Measurements from ENCODE around the gene IDI1. TPM values are rescaled to one million over a fixed set of nuclear protein-coding genes. Genes with fewer than 3 reads are reported as not detected.

IDI1 gene
- total RNA-seq, 4 donors from 2014 or later, result 10.8 to 64.2 (median 17.9) TPM

- no peak overlapping the region for H3K4me3 ChIP-seq
- TF ChIP-seq CTCF (IDR thresholded peaks at IDR 0.05) (no peak), POLR2A (IDR thresholded peaks at IDR 0.05) (no peak)
- no peaks in the 10 kb centered on the region for H3K36me3 ChIP-seq
- H3K27me3 ChIP-seq, result no peaks in the 10 kb centered on the region
- intact Hi-C loops (cut with DNase I; ENCODE audit: low total_unique reads), result no loop called here
- H3K4me1 ChIP-seq, result no peaks in the 10 kb centered on the region
- no peak overlapping the region for H3K27ac ChIP-seq
- H3K9me3 ChIP-seq, result no peaks in the 10 kb centered on the region
- DNase-seq, result no peak
Measured at GRCh38 chr10:1094112-1095057, 45.5 kb upstream of the IDI1 start.

- Histone ChIP-seq H3K36me3 (no peaks in the 10 kb centered on the region), H3K4me1 (no peaks in the 10 kb centered on the region), H3K9me3 (no peaks in the 10 kb centered on the region)
Measured at GRCh38 chr10:1093696-1094095, 44.8 kb upstream of the IDI1 start.

GRCh38 chr10:1090696-1091095, 41.8 kb upstream of the IDI1 start:
- no peaks in the 10 kb centered on the region for H3K27me3 ChIP-seq
- no peaks in the 10 kb centered on the region for H3K4me1 ChIP-seq
- no peak for DNase-seq
- no peaks in the 10 kb centered on the region for H3K36me3 ChIP-seq
- H3K4me3 ChIP-seq, result no peak overlapping the region
- no peak overlapping the region for H3K27ac ChIP-seq
- intact Hi-C loops (cut with DNase I; ENCODE audit: low total_unique reads), result no loop called here
- TF ChIP-seq POLR2A (IDR thresholded peaks at IDR 0.05) (no peak), CTCF (IDR thresholded peaks at IDR 0.05) (no peak)
- no peaks in the 10 kb centered on the region for H3K9me3 ChIP-seq

More at GRCh38 chr10:1093696-1094095, 44.8 kb upstream of the IDI1 start:
- no peak overlapping the region for H3K27ac ChIP-seq
- intact Hi-C loops (cut with DNase I; ENCODE audit: low total_unique reads), result no loop called here
- no peak overlapping the region for H3K4me3 ChIP-seq
- DNase-seq, result no peak
- H3K27me3 ChIP-seq, result no peaks in the 10 kb centered on the region
- TF ChIP-seq POLR2A (IDR thresholded peaks at IDR 0.05), result no peak

DNA sequence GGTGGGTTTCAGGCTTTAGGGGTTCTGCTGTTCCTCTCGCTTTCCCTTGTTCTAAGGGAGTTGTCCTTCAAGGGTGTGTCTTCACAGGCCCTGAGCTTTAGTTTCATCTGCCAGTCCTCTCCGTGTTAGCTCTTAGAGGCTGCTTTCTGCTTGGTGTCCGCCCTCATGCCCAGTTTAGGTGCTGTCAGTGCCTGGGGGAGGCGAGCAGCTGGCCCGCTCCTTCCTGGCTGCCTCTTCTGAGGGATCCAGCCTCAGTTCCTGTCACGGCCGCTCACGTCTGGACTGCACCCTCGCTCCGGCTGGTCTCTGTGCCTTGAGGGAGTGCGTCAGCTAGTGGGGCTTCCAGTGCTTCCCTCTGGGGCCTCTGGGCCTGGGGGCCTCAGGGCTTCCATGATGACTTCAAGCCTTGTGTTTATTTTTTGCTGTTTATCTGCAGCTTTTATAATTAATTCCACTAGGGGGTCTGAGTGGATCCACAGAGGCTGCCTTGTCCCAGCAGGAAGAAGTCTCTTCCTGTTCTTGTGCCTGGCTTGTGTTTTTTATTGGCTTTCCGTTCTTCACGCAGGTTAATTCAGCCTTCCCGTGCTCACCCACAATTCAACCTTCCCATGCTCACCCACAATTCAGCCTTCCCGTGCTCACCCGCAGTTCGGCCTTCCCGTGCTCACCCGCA, 40.2 kb upstream of the IDI1 start:
- Histone ChIP-seq H3K36me3 (no peaks in the 10 kb centered on the region), H3K27ac (no peak overlapping the region), H3K4me3 (no peak overlapping the region), H3K27me3 (no peaks in the 10 kb centered on the region), H3K4me1 (no peaks in the 10 kb centered on the region), H3K9me3 (no peaks in the 10 kb centered on the region)
- no peak for TF ChIP-seq CTCF (IDR thresholded peaks at IDR 0.05)
- no peak for TF ChIP-seq POLR2A (IDR thresholded peaks at IDR 0.05)
- intact Hi-C loops (cut with DNase I; ENCODE audit: low total_unique reads), result no loop called here
- DNase-seq, result no peak

- intact Hi-C loops (cut with DNase I; ENCODE audit: low total_unique reads), result no loop called here
- Histone ChIP-seq H3K27me3 (no peaks in the 10 kb centered on the region), H3K27ac (no peak overlapping the region), H3K9me3 (no peaks in the 10 kb centered on the region), H3K36me3 (no peaks in the 10 kb centered on the region), H3K4me1 (no peaks in the 10 kb centered on the region), H3K4me3 (no peak overlapping the region)
- DNase-seq, result no peak
- TF ChIP-seq POLR2A (IDR thresholded peaks at IDR 0.05) (no peak), CTCF (IDR thresholded peaks at IDR 0.05) (no peak)
Measured at GRCh38 chr10:1086787-1087186, 37.9 kb upstream of the IDI1 start.

Data from uterus (tissue), 4 donors.